Thyroid gland (tissue), 4 donors: Measurements from ENCODE around the gene LUC7L. TPM values are rescaled to one million over a fixed set of nuclear protein-coding genes. Genes with fewer than 3 reads are reported as not detected.
"Not testable (repeated sequence)": the region's sequence is repeated elsewhere in the genome, so short reads cannot be mapped to it uniquely, and the experiment has no call there.

Experiments
- DNase-seq, 2 donors: peaks; one replicate each; pipeline ENCODE4 v3.0.0-alpha.2; 2019
- H3K27ac ChIP-seq, 3 donors: fragments of 200-600 bp; sonication (generic); 1 replicate in 2 of 3; 2 replicates in 1 of 3; pipeline ENCODE4 v1.5.1; 2016 to 2019; ENCODE audit warnings: mild to moderate bottlenecking in 1 of 3, moderate library complexity in 1 of 3
- H3K27me3 ChIP-seq: fragments of 200-600 bp; sonication (generic); one replicate; pipeline ENCODE4 v1.5.1; 2019
- H3K36me3 ChIP-seq, 2 donors: fragments of 200-600 bp; sonication (generic); one replicate each; pipeline ENCODE4 v1.5.1; 2016 to 2019
- H3K4me1 ChIP-seq, 2 donors: fragments of 200-600 bp; sonication (generic); one replicate each; pipeline ENCODE4 v1.5.1; 2017 to 2019
- H3K4me3 ChIP-seq, 3 donors: fragments of 200-600 bp; sonication (generic); replicated peaks in 1 of 3; 1 replicate in 2 of 3; 2 replicates in 1 of 3; pipeline ENCODE4 v1.5.1; 2016; ENCODE audit warnings: mild to moderate bottlenecking in 1 of 3
- H3K9me3 ChIP-seq: fragments of 200-600 bp; sonication (generic); one replicate; pipeline ENCODE4 v1.5.1; 2017
- POLR2A ChIP-seq, 2 donors: fragments of 450-650 bp; IDR thresholded peaks; one replicate each; pipeline ENCODE4 v1.6.1; 2017; ENCODE audit warnings: antibody characterized with exemption in 2 of 2, mild to moderate bottlenecking in 2 of 2, moderate library complexity in 1 of 2
- WGBS, 2 donors: methylation state at CpG; one replicate each; pipeline ENCODE4 v1.1.5; 2017; 5-methylcytosine and 5-hydroxymethylcytosine counted together
- intact Hi-C: fragments of 100-400 bp; cut with DNase I; formaldehyde crosslinking; loops from one replicate; pipeline ENCODE4 v1.15.1; 2023
- total RNA-seq, 4 donors: library from RNA; depleted of rRNA; stranded (reverse); fragments of >200 nt; gene quantifications; one replicate each; pipeline ENCODE4 v1.2.3, GENCODE V29; 2016
- TF ChIP-seq, protein P1 (sequence below), 6 experiments: fragments of 200-600 bp in 3 of 6; fragments of 450-650 bp in 3 of 6; sonication (generic) in 3 of 6; IDR thresholded peaks; one replicate each; pipeline ENCODE4 v1.5.1; 2016 to 2019; ENCODE audit warnings: antibody characterized with exemption in 6 of 6, mild to moderate bottlenecking in 2 of 6, inconsistent platforms in 1 of 6, moderate library complexity in 1 of 6

Gene LUC7L
- total RNA-seq, 4 donors from 2014 or later = 96.6 to 218 (median 149) TPM

DNA sequence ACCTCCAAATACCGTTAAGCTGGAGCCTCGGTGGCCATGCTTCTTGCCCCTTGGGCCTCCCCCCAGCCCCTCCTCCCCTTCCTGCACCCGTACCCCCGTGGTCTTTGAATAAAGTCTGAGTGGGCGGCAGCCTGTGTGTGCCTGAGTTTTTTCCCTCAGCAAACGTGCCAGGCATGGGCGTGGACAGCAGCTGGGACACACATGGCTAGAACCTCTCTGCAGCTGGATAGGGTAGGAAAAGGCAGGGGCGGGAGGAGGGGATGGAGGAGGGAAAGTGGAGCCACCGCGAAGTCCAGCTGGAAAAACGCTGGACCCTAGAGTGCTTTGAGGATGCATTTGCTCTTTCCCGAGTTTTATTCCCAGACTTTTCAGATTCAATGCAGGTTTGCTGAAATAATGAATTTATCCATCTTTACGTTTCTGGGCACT lies 51.8 kb downstream of the LUC7L start:
- Histone ChIP-seq H3K4me1 (peaks cover 10 to 18% of the 10 kb centered on the region in 2 donors), H3K4me3 (no peak overlapping the region), H3K36me3 (no peaks in the 10 kb centered on the region), H3K27me3 (peaks cover 23% of the 10 kb centered on the region), H3K9me3 (no peaks in the 10 kb centered on the region), H3K27ac (no peak overlapping the region)
- WGBS, 2 donors = 1 to 8% methylated on average over 8 to 13 of the region's 13 CpGs
- DNase-seq = no peak
- no peak for TF ChIP-seq POLR2A (IDR thresholded peaks at IDR 0.05)
- TF ChIP-seq, protein P1, sequence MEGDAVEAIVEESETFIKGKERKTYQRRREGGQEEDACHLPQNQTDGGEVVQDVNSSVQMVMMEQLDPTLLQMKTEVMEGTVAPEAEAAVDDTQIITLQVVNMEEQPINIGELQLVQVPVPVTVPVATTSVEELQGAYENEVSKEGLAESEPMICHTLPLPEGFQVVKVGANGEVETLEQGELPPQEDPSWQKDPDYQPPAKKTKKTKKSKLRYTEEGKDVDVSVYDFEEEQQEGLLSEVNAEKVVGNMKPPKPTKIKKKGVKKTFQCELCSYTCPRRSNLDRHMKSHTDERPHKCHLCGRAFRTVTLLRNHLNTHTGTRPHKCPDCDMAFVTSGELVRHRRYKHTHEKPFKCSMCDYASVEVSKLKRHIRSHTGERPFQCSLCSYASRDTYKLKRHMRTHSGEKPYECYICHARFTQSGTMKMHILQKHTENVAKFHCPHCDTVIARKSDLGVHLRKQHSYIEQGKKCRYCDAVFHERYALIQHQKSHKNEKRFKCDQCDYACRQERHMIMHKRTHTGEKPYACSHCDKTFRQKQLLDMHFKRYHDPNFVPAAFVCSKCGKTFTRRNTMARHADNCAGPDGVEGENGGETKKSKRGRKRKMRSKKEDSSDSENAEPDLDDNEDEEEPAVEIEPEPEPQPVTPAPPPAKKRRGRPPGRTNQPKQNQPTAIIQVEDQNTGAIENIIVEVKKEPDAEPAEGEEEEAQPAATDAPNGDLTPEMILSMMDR (IDR thresholded peaks at IDR 0.05) = no peak
- intact Hi-C loops = no loop called here

- H3K27ac ChIP-seq, H3K4me3 ChIP-seq, H3K9me3 ChIP-seq, intact Hi-C loops, DNase-seq, H3K36me3 ChIP-seq: not testable (repeated sequence)
- Histone ChIP-seq H3K4me1 (peaks cover 10 to 18% of the 10 kb centered on the region in 2 donors), H3K27me3 (peaks cover 23% of the 10 kb centered on the region)
- WGBS, 2 donors = 0 to 1% methylated on average over 2 to 22 of the region's 88 CpGs
Observed at GRCh38 chr16:176477-177382, 52.5 kb downstream of the LUC7L start, which contains the start of gene HBA1. HBA1 (plus strand) TSS chr16:176680; CDS start chr16:176717, 37 bp downstream.

DNA sequence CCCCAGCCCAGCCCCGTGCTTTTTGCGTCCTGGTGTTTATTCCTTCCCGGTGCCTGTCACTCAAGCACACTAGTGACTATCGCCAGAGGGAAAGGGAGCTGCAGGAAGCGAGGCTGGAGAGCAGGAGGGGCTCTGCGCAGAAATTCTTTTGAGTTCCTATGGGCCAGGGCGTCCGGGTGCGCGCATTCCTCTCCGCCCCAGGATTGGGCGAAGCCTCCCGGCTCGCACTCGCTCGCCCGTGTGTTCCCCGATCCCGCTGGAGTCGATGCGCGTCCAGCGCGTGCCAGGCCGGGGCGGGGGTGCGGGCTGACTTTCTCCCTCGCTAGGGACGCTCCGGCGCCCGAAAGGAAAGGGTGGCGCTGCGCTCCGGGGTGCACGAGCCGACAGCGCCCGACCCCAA lies 53.2 kb downstream of the LUC7L start:
- DNase-seq, H3K9me3 ChIP-seq, H3K4me3 ChIP-seq, intact Hi-C loops, H3K36me3 ChIP-seq, H3K27ac ChIP-seq: not testable (repeated sequence)
- peaks cover 7 to 11% of the 10 kb centered on the region in 2 donors for H3K4me1 ChIP-seq
- H3K27me3 ChIP-seq = peaks cover 29% of the 10 kb centered on the region
- no CpG with 5 or more reads among the region's 39 CpGs for WGBS, 2 donors

DNA sequence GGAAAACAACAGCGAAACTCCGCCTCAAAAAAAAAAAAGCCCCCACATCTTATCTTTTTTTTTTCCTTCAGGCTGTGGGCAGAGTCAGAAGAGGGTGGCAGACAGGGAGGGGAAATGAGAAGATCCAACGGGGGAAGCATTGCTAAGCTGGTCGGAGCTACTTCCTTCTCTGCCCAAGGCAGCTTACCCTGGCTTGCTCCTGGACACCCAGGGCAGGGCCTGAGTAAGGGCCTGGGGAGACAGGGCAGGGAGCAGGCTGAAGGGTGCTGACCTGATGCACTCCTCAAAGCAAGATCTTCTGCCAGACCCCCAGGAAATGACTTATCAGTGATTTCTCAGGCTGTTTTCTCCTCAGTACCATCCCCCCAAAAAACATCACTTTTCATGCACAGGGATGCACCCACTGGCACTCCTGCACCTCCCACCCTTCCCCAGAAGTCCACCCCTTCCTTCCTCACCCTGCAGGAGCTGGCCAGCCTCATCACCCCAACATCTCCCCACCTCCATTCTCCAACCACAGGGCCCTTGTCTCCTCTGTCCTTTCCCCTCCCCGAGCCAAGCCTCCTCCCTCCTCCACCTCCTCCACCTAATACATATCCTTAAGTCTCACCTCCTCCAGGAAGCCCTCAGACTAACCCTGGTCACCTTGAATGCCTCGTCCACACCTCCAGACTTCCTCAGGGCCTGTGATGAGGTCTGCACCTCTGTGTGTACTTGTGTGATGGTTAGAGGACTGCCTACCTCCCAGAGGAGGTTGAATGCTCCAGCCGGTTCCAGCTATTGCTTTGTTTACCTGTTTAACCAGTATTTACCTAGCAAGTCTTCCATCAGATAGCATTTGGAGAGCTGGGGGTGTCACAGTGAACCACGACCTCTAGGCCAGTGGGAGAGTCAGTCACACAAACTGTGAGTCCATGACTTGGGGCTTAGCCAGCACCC lies 54.0 kb downstream of the LUC7L start:
- H3K9me3 ChIP-seq = no peaks in the 10 kb centered on the region
- 18 to 30% methylated on average over 7 of the region's 8 CpGs for WGBS, 2 donors
- H3K4me1 ChIP-seq = peaks cover 0 to 4% of the 10 kb centered on the region in 2 donors
- no peak overlapping the region for H3K27ac ChIP-seq
- H3K27me3 ChIP-seq = peaks cover 31% of the 10 kb centered on the region
- no peak overlapping the region for H3K4me3 ChIP-seq
- TF ChIP-seq POLR2A (IDR thresholded peaks at IDR 0.05) = no peak
- intact Hi-C loops = no loop called here
- no peak for DNase-seq
- H3K36me3 ChIP-seq = no peaks in the 10 kb centered on the region

DNA sequence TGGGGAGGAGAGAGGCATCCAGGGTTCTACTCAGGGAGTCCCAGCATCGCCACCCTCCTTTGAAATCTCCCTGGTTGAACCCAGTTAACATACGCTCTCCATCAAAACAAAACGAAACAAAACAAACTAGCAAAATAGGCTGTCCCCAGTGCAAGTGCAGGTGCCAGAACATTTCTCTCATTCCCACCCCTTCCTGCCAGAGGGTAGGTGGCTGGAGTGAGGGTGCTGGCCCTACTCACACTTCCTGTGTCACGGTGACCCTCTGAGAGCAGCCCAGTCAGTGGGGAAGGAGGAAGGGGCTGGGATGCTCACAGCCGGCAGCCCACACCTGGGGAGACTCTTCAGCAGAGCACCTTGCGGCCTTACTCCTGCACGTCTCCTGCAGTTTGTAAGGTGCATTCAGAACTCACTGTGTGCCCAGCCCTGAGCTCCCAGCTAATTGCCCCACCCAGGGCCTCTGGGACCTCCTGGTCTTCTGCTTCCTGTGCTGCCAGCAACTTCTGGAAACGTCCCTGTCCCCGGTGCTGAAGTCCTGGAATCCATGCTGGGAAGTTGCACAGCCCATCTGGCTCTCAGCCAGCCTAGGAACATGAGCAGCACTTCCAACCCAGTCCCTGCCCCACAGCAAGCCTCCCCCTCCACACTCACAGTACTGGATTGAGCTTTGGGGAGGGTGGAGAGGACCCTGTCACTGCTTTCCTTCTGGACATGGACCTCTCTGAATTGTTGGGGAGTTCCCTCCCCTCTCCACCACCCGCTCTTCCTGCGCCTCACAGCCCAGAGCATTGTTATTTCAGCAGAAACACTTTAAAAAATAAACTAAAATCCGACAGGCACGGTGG lies 55.1 kb downstream of the LUC7L start:
- H3K4me1 ChIP-seq, H3K9me3 ChIP-seq, H3K4me3 ChIP-seq, intact Hi-C loops, H3K36me3 ChIP-seq, H3K27ac ChIP-seq: not testable (repeated sequence)
- DNase-seq = peak; percentile 26 to 33
- H3K27me3 ChIP-seq = peaks cover 21% of the 10 kb centered on the region
- WGBS, 2 donors = 0 to 5% methylated on average over 4 to 7 of the region's 13 CpGs

GRCh38 chr16:173211-173854 lies 55.9 kb downstream of the LUC7L start:
- WGBS, 2 donors = 7% methylated on average over 10 of the region's 44 CpGs; no CpG with 5 or more reads in 1 of the 2 donors

DNA sequence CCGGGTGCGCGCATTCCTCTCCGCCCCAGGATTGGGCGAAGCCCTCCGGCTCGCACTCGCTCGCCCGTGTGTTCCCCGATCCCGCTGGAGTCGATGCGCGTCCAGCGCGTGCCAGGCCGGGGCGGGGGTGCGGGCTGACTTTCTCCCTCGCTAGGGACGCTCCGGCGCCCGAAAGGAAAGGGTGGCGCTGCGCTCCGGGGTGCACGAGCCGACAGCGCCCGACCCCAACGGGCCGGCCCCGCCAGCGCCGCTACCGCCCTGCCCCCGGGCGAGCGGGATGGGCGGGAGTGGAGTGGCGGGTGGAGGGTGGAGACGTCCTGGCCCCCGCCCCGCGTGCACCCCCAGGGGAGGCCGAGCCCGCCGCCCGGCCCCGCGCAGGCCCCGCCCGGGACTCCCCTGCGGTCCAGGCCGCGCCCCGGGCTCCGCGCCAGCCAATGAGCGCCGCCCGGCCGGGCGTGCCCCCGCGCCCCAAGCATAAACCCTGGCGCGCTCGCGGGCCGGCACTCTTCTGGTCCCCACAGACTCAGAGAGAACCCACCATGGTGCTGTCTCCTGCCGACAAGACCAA lies 56.8 kb downstream of the LUC7L start, which contains the start of gene HBA2:
Gene HBA2, plus strand, starts transcription at position 503 of the 568 bp plus-strand sequence. Its CDS starts 37 bp downstream, at position 540.
- H3K27me3 ChIP-seq = peaks cover 21% of the 10 kb centered on the region
- WGBS, 2 donors = no CpG with 5 or more reads among the region's 74 CpGs
- intact Hi-C loops, DNase-seq, H3K9me3 ChIP-seq, H3K4me3 ChIP-seq, H3K36me3 ChIP-seq, H3K4me1 ChIP-seq, H3K27ac ChIP-seq: not testable (repeated sequence)

More at GRCh38 chr16:173211-173854, 55.9 kb downstream of the LUC7L start:
- intact Hi-C loops, H3K9me3 ChIP-seq, H3K27ac ChIP-seq, H3K4me3 ChIP-seq, DNase-seq, H3K36me3 ChIP-seq, H3K4me1 ChIP-seq: not testable (repeated sequence)
- peaks cover 20% of the 10 kb centered on the region for H3K27me3 ChIP-seq
